ENCODE data around the gene TRAF3IP1.
"Not testable (repeated sequence)": the region's sequence is repeated elsewhere in the genome, so short reads cannot be mapped to it uniquely, and the experiment has no call there.

TRAF3IP1 gene

DNA sequence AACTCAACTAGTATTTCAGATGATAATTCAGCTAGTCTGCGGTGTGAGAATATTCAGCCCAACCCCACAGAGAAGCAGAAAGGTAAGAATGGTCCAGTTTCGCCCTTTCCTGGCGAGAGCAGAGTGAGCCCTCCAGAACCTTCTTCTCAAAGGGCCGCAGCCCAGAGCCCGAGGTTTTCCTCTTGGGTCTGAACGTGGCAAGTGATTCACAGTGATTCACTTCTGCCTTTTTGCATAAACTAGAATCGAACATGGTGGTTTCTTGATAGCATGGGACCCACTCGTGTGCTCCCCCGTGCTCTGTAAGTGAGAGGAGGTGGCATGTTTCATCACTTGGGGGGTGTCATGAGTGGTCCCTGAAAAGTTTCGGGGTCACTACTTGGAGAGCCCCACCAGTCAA lies 24.2 kb downstream of the TRAF3IP1 start:
- no peak for DNase-seq

- DNase-seq: no peak
Measured at GRCh38 chr2:238345297-238345968, 25.1 kb downstream of the TRAF3IP1 start.

DNA sequence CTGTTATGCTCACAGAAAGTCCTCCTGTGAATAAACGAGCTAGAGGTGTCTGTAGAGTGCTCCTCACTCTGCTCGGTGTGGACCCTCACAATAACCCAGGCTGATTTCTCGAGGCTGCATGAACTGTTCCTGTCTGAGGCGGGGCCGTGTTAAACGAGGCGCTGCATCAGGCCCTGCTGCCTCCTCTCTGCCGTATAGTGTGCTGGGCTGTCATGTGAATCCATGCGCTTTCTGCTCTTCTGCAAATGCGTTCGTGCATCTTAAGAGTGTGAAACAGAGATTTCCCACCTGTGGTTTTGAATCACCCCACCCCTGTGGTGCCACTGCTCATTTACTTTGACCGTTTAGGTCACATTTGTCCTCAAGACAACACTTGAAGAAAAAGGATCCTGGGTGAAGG lies 26.2 kb downstream of the TRAF3IP1 start:
- DNase-seq: no peak

- DNase-seq: no peak
Measured at GRCh38 chr2:238350150-238350897, 30.0 kb downstream of the TRAF3IP1 start.

GRCh38 chr2:238351315-238351714 lies 31.0 kb downstream of the TRAF3IP1 start:
- DNase-seq: no peak

DNA sequence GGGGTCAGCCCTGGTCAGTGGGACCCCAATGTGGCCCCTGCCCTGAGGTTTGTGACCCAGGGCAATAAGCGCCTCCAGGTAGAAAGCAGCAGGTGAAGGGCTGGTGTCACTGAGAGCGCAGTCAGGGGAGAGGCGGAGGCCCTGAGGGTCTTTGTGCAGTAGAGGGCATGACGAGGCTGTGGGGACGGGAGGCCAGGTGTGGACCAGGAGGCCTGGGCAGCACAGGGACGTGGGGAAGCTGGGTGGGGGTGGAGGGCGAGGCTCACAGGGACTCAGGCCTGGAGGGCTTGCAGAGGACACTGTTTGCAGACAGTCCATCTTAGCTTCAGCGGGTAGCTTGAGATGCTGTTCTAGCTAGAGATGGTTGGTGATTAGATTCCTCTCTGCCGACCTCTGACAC lies 32.0 kb downstream of the TRAF3IP1 start:
- no peak for DNase-seq

- DNase-seq: no peak
Measured at GRCh38 chr2:238358769-238359168, 38.5 kb downstream of the TRAF3IP1 start.

DNA sequence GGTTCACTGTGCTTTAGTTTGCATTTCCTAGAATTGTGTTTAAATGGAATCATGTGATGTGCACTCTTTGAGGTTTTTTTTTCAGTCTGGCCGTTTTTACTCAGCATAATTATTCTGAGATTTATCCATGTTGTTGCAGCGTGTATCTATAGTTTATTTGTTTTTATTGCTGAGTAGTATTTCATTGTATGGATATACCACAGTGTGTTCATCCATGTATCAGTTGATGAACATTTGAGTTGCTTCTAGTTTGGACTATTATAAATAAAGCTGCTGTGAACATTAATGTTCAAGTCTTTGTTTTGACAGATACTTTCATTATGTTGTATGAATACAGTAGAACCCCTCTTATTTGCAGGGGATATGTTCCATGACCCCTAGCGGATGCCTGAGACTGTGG lies 39.1 kb downstream of the TRAF3IP1 start:
- DNase-seq: no peak

GRCh38 chr2:238361877-238362276 lies 41.6 kb downstream of the TRAF3IP1 start:
- DNase-seq: no peak

DNA sequence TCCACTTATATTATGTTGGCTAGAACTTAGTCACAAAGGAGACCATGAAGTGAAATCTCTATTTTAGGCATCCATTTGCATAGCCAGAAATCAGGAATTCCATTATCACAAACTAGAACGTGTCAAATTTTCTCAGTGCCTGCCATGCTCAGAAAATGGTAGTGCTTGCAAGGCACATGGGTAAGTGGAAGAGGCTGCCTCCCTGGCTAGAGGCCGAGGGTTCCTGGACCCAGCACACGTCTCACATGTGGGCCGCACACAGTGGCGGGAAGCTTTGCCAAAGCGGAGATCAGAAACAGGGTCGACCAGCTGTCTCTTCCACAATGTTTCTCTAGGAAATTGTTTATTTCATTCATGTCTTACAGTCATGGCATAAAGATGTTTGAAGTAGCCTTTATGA lies 42.3 kb downstream of the TRAF3IP1 start:
- no peak for DNase-seq

DNA sequence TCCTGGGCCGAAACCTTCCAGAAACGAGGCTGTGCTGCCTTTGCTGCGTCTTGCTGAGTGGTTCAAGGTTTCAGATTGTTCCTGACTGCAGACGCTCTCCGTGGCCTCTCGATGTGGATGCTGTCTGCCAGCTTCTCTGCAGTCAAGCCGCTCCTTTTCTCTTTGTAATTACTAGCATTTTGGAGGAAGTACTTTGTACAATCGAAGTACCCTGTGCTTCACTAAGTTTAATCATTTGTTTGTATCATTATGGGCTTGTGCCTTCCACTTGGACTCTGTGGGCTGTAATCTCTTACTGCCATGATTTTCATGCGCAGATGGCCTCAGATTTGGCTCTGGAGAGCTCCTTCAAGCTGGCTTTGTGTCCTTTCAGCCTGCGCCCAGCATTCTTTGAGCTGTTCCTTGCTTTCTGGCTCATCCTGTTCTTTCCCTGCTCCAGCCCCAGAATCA lies 49.3 kb downstream of the TRAF3IP1 start:
- DNase-seq: no peak

DNA sequence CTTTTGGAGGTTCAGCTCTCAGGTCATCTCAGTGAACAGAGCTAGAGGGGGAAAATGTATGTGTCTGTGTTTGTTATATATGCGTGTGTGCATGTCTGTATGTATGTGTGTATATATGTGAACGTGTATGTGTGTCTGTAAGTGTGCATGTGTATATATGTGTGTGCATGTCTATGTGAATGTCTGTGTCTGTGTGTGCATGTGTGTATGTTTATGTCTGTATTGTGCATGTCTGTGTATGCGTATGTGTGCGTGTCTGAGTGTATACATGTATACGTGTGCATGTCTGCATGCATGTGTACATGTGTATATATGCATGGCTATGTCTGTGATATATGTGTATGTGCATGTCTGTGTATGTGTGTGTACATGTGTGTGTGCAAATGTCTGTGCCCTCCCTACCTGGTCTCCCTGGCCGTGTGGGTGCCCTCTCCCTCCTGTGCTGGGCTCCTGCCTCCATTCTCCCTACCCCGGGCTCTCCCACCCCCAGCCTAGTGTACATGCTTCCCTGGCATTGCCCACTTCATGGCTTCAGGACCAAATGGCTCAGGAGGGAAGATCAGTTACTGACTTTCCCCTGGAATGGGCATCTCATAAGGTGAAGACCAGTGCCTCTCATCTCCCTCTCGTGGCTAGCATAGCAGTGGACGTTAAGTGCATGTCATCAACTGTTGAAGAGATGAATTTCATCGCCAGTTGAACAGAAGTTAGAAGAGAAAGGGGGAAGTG lies 49.9 kb downstream of the TRAF3IP1 start:
- no peak for DNase-seq

- DNase-seq: no peak
Measured at GRCh38 chr2:238370823-238371372, 50.6 kb downstream of the TRAF3IP1 start.

GRCh38 chr2:238372277-238372676 lies 52.0 kb downstream of the TRAF3IP1 start:
- DNase-seq: not testable (repeated sequence)

- DNase-seq: no peak
Measured at GRCh38 chr2:238376884-238377391, 56.6 kb downstream of the TRAF3IP1 start.

DNA sequence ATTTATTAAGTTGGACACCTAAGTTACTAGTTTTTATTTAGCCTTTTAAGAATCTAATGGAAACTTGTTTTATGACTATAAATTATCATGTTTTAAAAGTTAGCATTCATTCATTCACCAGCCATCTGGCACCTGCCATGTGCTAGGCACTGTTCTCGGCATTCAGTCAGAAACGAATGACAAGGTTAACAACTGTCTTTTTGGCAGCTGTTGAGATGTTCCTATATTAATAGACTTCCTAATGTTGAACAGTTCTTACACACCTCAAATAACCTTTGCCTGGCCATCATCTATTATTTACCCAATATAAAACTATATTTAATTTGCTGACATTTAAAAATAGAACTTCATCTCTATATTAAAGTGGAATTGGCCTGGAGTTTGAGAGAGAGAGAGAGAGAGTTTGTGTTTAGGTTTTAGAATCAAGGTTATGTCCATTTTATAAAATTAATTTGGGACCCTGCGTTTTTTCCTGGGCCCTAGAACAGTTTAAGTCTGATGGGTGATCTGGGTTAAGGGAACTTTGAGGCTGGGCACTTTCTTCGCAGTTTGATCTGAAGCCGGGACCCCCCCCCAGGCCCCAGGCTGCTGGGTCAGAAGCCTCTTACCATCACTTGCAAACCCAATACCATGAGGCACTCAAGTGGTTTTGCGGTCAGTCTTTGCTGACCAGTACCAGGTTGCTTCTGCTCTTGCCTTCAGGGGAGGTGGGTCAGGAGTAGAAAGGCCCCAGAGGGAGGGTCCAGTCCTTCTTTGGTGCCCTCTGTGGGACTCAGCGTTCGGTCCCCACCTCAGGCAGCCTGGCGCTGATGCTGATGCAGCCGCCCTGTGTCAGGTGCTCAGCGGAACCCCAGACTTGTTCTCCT lies 58.1 kb downstream of the TRAF3IP1 start:
- no peak for DNase-seq

GRCh38 chr2:238379096-238379810 lies 58.9 kb downstream of the TRAF3IP1 start:
- no peak for DNase-seq

GRCh38 chr2:238380336-238380735 lies 60.0 kb downstream of the TRAF3IP1 start:
- DNase-seq: no peak

GRCh38 chr2:238380785-238381184 lies 60.5 kb downstream of the TRAF3IP1 start:
- no peak for DNase-seq

GRCh38 chr2:238381341-238382115 lies 61.2 kb downstream of the TRAF3IP1 start:
- no peak for DNase-seq

DNA sequence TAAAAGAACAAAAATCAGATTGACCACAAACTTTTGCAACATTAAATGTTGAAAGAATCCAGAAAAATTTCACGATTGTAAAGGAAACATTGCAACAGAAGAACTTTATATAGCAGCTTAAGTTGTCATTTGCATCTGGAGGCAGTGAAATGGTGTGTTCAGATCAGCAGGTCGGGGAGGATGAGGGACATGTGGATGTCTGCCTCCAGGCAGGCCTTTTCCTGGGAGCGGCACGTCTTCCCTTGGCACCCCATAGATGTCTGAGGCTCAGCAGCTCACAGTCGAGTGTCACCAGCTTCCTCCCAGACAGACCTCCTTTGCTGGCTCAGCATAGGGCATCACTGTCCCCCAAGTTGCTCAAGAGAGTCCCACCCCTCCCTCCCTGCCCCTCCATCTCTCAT lies 62.1 kb downstream of the TRAF3IP1 start:
- no peak for DNase-seq
